NCI-H187 (cell line): ENCODE results near the gene LIF.
"Not testable (repeated sequence)": the region's sequence is repeated elsewhere in the genome, so short reads cannot be mapped to it uniquely, and the experiment has no call there.

Experiments used
- DNase-seq, 2 experiments: peaks; one replicate each; lab custom pipeline; 2025; lab: John Stamatoyannopoulos, UW

LIF gene

DNA sequence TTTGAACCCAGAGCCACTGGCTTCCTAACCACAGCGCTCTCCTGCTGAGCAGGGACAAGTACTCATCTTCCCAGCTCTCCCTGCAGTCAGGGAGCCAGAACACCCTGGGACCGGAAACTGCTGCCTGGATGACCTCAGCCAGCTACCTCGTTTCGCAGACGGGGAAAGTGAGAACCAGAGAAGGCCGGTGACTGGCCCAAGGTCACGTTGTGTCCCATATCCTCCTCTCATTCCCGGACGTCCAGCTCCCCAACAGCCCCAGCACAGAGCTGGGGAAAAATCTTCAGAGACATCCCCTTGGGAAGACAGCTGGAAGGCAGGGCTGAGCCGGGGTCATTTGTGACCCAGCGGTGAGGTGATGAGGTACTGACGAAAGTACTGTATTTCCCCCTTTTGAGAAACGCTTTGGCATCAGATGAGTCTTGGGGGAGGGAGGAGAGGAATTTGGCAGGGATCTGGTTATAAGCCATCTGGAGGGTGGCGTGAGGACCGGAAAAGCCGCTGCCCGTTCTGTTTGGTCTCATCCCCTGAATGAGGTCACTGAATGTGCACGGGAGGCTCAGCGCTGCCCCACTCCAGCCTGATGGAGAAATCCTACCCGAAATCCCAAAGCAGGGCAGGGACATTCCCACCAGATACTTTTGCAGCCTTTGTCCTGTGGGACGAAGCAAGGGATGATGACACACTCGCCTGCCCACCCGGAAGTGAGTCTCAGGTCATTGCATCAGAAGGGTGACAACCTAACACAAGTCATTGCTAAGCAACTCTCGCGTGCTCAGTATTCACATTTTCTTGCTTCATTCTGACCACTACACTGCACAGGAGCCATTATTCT, 41.1 kb downstream of the LIF start:
- no peak for DNase-seq

- no peak for DNase-seq
Measured at GRCh38 chr22:30204742-30205111, 41.8 kb downstream of the LIF start.

- no peak for DNase-seq
Measured at GRCh38 chr22:30204015-30204741, 42.4 kb downstream of the LIF start.

DNA sequence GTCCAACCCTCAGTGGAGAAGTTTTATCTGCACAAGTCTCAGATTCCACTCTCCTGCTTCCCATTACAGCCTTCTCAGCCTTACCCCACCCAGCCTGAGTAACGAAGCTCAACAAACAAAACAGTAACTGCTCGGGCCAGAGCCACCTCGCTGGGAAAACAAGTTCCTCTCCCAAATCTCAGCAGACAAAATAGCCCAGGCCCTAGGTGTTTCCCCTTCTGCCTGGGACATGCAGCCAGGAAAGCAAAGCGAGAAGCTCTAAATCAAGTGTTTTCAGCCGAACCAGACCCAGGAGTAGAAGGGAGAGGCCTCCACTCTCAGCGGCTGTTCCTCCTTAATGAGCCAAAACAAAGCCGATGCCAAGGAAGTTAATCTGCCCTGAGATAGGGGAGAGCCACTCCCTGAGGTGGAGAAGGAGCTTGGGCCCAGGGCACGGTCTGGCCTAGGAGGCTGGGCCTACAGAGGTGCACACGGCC, 44.0 kb downstream of the LIF start:
- DNase-seq, result no peak

DNA sequence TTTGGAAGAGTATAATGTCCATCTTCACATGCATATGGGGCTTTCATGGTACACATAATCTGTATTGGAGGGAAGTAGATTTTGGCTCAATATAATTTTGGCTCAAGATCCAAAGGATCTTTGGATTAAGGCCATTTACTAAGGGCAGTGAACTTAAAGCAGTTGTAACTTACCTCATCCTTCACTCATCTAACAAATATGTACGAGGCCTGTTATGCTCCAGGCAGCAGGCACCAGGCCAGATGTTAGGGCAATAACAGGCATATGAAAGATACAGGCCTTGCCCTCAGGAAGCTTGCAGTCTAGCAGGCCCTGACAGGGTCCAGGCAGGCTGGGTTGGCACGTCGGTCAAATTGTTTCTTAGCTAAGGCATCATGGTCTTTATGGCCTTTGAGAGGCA, 44.6 kb downstream of the LIF start:
- no peak for DNase-seq

GRCh38 chr22:30200905-30201304, 45.7 kb downstream of the LIF start:
- not testable (repeated sequence) for DNase-seq

DNA sequence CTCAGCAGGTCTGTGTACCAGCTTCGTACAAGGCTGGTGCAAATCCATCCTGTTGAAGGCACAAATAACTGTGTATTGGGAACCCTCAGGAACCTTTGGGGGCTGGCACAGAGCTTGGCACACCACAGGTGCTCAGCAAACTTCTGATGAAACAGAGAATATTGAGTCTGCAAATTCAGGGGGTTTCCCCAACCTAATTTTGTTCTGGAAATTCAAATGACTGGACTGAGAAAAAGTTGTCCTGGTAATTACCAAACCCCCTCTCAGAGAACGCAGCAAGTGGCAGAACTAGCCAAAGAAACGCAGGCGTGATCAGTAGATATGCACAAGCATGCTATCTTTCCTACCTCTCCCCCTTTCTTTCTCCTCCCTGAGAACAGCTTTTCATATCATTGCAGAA, 47.6 kb downstream of the LIF start:
- no peak for DNase-seq

DNA sequence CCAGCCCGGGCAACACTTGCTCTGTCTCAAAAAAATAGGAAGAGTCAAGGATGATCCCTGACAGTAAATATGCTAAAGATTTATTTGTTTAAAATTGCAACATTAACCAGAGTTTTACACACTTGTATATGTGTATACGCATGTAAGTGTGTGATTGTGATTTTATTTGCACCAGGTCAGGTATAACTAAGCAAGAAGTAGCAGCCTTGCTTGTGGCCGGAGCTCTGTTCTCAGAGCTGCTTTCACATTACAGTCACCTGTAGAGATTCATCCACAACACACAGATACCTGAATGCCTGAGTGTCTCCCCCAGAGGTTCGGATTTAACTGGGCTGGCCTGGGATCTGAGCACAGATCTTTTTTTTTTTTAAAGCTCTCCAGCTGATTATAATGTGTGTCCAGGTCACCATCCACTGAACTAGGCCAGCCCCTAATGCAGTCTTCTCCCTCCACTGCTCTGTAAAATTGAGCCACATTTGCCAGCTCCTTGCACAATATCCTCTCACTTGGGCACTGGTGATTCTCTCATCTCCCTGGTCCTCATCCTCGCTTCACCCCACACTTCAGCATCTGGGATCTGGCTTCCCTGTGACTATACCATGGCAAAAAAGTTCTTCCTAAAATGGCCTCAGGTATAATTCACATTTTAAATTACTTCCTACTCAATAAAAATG, 48.3 kb downstream of the LIF start:
- no peak for DNase-seq

- no peak for DNase-seq
Measured at GRCh38 chr22:30197389-30197788, 49.2 kb downstream of the LIF start.

DNA sequence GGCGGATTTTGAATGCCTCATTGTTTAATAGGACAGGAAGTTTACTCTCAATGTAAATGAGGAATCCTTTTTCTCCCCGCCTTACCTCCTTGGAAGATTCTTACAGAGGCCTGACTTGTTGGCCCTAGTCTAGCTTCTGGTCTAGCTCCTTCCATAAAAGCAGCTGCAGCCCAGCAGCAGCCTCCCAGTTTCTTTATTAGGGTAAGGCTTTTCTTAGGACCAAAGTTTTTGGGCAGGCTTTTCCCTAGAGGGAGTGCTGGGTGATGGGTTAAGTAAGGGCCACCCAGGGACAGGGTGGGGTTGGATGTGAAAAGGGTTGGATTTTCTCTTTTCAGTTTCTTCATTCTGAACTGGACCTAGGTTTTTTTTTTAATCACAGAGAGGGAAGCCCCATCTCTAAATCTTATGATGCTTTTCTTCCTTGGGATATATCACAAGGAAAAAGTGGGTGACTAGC, 49.7 kb downstream of the LIF start:
- DNase-seq, result no peak

- DNase-seq, result peak; percentile 43 to 68
Measured at GRCh38 chr22:30196141-30196879, 50.2 kb downstream of the LIF start.

- no peak for DNase-seq
Measured at GRCh38 chr22:30195245-30196140, 51.1 kb downstream of the LIF start.

- DNase-seq, result no peak
Measured at GRCh38 chr22:30193031-30193775, 53.4 kb downstream of the LIF start.

DNA sequence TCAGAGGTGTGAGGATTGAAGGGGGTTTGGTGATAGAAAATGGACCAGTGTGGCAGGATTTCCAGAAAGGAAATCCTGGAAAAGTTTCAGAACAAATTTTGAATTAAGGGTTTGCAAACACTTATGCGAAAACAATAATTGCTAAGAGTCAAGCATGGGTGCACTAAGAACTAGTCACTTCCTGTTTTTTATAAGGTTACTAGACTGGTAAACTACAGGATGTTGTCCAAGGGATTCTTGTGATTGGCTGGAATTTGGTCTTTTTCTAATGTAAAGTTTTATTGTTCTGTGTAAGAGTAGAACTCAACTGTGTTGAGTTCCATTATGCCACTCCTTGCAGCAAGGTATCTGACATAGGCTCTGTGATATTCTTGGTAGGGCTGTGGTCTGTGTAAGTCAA, 54.1 kb downstream of the LIF start:
- DNase-seq, result no peak

- no peak for DNase-seq
Measured at GRCh38 chr22:30191040-30191701, 55.4 kb downstream of the LIF start.

- no peak for DNase-seq
Measured at GRCh38 chr22:30190574-30190973, 56.0 kb downstream of the LIF start.
